CMK (cell line): Measurements from ENCODE around the gene NCAPH2.
"Not testable (repeated sequence)": the region's sequence is repeated elsewhere in the genome, so short reads cannot be mapped to it uniquely, and the experiment has no call there.

Experiments
- DNase-seq: peaks from one replicate; pipeline ENCODE4 v3.0.0-alpha.2; 2010; ENCODE audit warnings: low read depth

Gene NCAPH2

DNA sequence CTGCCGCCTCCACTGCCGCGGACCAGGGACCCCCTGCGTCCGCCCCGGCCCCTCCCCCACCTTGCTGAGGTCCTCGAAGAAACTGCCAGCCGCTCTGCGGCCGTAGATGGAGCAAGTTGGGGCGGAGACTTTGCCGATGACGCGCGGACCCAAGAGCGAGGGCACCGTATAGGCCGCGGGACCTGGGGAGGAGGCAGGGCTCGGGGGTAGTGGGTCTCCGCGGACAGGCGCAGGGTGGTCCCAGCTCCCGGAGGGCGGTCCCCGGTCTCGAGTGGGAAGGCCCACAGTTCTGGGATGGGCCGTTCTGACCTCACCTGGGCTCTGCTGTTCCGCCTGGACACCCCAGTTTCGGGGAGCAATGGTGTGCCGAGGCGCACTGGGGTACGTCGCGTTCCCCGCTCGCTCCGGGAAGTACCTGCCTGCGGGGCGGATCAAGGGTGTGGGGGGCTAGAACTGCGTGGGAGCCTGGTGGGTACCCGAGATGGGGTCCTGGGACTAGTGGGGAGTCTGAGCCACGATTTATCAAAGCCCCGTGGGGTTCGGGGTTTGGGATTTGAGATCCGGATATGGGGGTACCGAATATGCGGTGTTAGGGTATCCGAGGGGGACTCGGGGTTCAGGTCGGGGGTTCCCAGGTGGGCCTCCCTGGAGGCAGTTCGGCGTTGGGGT lies 23.0 kb downstream of the NCAPH2 start:
- no peak for DNase-seq

DNA sequence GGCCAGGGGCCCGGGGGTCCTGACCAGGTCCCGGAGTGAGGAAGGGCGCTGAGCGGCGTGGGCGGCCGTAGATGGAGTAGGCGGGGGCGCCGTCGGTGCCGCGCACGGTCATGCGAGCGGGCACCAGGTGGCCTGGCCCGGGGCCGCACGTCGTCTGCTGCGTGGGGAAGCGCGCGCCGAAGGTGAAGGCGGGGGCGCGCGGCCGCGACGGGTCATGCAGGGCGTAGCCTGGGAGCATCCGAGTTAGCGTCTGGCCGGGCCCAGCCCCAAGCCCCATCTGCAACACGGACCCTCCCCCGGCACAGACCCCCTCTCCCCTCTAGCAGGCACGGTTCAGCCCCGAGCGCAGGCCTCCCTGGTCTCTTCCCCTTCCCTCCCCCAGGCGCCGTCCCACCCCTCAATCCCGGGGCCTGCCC lies 23.5 kb downstream of the NCAPH2 start:
- no peak for DNase-seq

DNA sequence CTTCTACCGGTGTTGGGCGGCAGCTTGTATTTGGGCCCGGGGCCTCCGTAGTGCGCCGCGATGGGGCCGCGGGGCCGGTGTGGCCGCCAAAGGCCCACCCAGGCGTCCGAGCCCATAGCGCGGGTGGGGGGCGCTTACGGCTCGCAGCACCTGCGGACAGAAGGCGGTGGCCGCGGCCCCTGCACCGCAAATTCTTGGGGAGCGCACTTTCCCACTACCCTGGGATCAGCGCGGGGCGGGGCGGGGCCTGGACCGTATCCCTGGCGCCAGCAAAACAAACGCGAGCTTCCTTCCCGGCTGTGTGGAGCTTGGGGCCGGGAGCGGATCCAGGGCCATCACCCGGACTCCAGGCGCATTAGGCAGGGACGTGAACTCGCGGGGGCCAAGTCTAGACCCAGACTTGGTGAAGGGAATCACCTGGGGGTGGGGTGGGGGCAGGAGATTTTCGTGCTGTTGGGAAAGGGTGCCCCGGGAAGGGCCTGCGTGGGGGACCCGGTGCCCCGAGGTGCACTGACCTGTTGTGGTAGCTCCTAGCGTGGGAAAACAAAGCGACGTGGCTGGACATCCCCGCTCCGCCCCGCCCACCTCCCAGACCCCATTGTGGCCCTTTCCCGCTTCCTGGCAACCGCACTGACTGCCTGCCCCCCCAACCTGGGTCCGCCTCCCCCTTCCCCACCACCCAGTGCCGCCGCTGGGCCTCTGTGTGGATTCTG lies 24.1 kb downstream of the NCAPH2 start:
- no peak for DNase-seq

- no peak for DNase-seq
Measured at GRCh38 chr22:50532824-50533796, 25.1 kb downstream of the NCAPH2 start.

- not testable (repeated sequence) for DNase-seq
Measured at GRCh38 chr22:50533856-50534711, 26.1 kb downstream of the NCAPH2 start.

DNA sequence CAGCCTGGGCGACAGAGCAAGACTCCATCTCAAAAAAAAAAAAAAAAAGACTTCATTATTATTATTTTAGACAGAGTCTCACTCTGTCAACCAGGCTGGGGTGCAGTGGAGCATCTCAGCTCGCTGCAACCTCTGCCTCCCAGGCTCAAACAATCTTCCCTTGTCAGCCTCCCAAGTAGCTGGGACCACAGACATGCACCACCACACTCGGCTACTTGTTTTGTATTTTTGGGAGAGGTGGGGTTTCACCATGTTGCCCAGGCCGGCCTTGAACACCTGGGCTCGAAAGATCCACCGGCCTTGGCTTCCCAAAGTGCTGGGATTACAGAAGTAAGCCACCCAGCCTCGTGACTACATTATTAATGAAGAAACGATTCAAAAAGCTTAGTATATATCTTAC lies 27.1 kb downstream of the NCAPH2 start:
- DNase-seq, result no peak

GRCh38 chr22:50536226-50536625 lies 28.2 kb downstream of the NCAPH2 start:
- no peak for DNase-seq

DNA sequence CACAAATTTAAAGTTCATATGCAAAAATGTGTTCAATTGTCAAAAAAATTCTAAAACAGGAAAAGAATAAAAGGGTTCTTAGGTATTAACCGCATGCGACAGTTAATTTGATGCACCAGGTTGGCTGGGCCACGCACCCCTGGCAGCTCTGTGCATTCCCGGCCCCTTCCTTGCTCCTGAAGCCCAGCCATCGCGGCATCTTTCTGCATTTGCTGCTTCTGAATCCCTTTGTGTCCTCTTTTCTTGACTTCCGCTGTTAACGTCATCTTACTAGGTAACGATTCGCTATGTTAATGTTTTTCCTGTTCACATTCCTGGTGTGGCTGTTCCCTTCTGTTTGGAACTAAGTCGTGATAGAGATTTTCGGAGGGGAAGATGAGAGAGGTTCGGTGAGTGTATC lies 29.7 kb downstream of the NCAPH2 start:
- no peak for DNase-seq

- no peak for DNase-seq
Measured at GRCh38 chr22:50540381-50540780, 32.4 kb downstream of the NCAPH2 start.

DNA sequence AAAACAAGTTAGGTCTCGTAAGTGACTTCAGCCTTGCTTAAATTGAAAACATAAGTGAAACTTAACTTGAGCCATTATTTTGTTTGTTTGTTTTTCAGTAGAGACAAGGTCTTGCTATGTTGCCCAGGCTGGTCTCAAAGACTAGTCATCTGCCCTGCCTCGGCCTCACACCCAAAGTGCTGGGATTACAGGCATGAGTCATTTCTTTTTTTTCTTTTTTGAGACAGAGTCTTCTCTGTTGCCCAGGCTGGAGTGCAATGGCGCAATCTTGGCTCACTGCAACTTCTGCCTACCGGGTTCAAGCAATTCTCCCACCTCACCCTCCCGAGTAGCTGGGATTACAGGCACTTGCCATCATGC lies 33.6 kb downstream of the NCAPH2 start:
- not testable (repeated sequence) for DNase-seq

- no peak for DNase-seq
Measured at GRCh38 chr22:50542416-50542927, 34.4 kb downstream of the NCAPH2 start.

- DNase-seq, result no peak
Measured at GRCh38 chr22:50544078-50544745, 36.2 kb downstream of the NCAPH2 start.

DNA sequence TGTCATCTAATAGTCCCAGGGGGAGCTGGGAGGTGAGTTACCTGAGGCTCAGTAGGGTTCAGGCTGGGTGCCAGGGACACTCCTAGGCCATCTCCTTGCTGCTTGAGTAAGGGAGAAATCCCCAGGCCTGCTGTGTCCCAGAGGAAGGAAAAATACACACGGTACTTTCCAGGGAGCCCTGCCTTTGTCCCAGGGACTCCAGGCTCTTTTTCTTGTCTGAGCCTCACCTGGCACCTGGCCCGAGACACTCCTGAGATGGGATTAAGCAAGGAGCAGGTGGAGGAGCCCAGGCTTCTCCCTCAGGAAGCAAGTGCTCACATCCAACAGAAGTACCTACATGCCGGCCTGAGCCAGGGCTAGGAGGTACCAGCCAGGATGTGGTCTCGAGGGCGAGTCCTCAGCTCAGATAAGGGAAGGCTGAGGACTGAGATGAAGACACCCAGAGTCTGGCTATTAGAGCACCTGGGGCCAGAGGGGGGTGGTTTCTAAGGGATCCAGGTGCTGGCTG lies 36.8 kb downstream of the NCAPH2 start:
- no peak for DNase-seq

GRCh38 chr22:50545522-50546325 lies 37.7 kb downstream of the NCAPH2 start, which contains the start of gene KLHDC7B:
Gene KLHDC7B (plus strand): TSS chr22:50545899. CDS start chr22:50546244, 345 bp downstream.
- DNase-seq, result no peak

GRCh38 chr22:50546326-50547262 lies 38.6 kb downstream of the NCAPH2 start:
- DNase-seq, result no peak

- DNase-seq, result no peak
Measured at GRCh38 chr22:50547263-50547985, 39.4 kb downstream of the NCAPH2 start.

DNA sequence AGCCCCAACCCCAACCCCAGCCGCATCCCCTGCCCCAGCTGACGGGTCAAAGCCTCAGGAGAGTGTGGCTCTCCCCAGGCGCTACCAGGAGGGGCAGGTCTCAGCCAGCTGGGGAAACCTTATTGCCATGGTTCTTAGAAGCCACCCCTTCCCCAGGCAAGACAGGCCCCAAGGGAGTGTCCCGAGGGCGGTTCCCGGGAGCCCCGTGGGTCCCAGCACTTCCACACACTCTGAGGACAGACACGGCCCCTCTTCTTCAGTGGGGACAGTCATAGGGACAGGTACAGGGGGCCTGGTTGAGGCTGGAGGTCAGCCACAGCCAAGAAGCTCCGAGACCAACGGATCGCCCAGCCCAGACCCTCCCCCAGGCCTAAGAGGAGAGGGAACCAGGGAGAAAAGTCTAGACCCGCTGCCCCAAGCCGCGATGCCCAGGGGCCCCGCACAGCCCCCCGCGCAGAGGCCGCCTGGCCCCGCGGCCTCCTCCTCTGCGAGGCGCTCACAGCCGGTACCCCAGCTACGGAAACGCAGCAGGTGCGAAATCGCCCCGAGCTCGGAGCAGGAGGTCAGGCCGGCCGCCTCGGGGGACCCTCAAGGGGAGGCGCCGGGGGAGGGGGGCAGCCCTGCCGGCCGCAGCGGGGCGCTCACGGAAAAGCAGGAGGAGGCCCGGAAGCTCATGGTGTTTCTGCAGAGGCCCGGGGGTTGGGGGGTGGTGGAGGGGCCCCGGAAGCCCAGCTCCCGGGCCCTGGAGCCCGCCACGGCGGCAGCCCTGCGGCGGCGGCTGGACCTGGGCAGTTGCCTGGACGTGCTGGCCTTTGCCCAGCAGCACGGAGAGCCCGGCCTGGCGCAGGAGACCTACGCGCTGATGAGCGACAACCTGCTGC lies 40.3 kb downstream of the NCAPH2 start:
- no peak for DNase-seq
